ENCODE results near the gene ALK.

GRCh38 chr2:29702276-29702675, 219.1 kb downstream of the ALK start:
- no peak for TF ChIP-seq TCF7L2 (IDR thresholded peaks at IDR 0.05; ENCODE audit: borderline replicate concordance, low read depth, low read length)
- TF ChIP-seq, protein P1, sequence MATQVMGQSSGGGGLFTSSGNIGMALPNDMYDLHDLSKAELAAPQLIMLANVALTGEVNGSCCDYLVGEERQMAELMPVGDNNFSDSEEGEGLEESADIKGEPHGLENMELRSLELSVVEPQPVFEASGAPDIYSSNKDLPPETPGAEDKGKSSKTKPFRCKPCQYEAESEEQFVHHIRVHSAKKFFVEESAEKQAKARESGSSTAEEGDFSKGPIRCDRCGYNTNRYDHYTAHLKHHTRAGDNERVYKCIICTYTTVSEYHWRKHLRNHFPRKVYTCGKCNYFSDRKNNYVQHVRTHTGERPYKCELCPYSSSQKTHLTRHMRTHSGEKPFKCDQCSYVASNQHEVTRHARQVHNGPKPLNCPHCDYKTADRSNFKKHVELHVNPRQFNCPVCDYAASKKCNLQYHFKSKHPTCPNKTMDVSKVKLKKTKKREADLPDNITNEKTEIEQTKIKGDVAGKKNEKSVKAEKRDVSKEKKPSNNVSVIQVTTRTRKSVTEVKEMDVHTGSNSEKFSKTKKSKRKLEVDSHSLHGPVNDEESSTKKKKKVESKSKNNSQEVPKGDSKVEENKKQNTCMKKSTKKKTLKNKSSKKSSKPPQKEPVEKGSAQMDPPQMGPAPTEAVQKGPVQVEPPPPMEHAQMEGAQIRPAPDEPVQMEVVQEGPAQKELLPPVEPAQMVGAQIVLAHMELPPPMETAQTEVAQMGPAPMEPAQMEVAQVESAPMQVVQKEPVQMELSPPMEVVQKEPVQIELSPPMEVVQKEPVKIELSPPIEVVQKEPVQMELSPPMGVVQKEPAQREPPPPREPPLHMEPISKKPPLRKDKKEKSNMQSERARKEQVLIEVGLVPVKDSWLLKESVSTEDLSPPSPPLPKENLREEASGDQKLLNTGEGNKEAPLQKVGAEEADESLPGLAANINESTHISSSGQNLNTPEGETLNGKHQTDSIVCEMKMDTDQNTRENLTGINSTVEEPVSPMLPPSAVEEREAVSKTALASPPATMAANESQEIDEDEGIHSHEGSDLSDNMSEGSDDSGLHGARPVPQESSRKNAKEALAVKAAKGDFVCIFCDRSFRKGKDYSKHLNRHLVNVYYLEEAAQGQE (tag by site-specific recombination; IDR thresholded peaks at IDR 0.05) = no peak
- TF ChIP-seq ZNF626 (tag by site-specific recombination; IDR thresholded peaks at IDR 0.05) = no peak
- TF ChIP-seq PRDM1 (tag by site-specific recombination; IDR thresholded peaks at IDR 0.05) = no peak

Measured in HEK293 (cell line).